GM10248 (cell line): ENCODE measurements around the gene MYH9.

Source experiments
- CTCF ChIA-PET: fragments of 300-600 bp; sonication (Branson Sonifier 250); formaldehyde crosslinking; extraction: SDS; loops from one replicate; lab custom pipeline; 2021; ENCODE audit warnings: antibody characterized with exemption; lab: Yijun Ruan, JAX
- POLR2A ChIA-PET: fragments of 350-650 bp; sonication (Branson Sonifier 250); formaldehyde crosslinking; extraction: SDS; loops from one replicate; lab custom pipeline; 2020; ENCODE audit warnings: antibody characterized with exemption; lab: Yijun Ruan, JAX
- DNase-seq: peaks from one replicate; pipeline ENCODE4 v3.0.0; 2012; ENCODE audit errors: extremely low spot score
- TF ChIP-seq, protein P1 (sequence below): IDR thresholded peaks from 2 replicates; pipeline ENCODE4 v1.5.1; 2012; ENCODE audit warnings: mild to moderate bottlenecking, low read depth; ENCODE audit errors: extremely low read depth, missing control alignments, control extremely low read depth

MYH9 gene

DNA sequence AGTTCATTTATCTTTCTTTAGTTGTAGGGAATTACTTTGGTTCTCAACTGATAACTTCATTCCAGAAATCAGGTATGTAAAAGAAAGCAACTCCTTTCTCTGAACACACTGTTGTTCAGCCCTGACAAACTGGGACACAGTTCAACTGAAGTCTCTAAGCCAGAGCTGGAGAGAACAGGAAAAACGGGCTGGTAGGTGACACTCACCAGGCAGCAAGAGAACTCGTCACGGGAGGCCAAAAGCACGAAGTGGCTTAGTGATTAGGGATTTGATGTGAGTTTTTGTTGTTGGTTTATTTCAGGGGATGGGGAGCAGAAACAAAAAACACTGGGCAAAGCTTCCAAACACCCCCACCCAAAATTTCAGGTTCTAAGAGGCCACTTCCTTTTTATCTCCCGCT, 54.1 kb downstream of the MYH9 start:
- no peak for DNase-seq
- ChIA-PET POLR2A (interaction anchor here (0.6 to 1.1 kb wide), 2 partner anchors 148 to 178 kb away, joined by 3 to 4 read pairs; partner anchors contain the start of gene TXN2), CTCF (interaction anchor here (1.0 to 2.4 kb wide), 5 partner anchors 9 to 137 kb away, joined by 3 to 8 read pairs (median 4); no protein-coding TSS in a partner anchor)
- TF ChIP-seq, protein P1, sequence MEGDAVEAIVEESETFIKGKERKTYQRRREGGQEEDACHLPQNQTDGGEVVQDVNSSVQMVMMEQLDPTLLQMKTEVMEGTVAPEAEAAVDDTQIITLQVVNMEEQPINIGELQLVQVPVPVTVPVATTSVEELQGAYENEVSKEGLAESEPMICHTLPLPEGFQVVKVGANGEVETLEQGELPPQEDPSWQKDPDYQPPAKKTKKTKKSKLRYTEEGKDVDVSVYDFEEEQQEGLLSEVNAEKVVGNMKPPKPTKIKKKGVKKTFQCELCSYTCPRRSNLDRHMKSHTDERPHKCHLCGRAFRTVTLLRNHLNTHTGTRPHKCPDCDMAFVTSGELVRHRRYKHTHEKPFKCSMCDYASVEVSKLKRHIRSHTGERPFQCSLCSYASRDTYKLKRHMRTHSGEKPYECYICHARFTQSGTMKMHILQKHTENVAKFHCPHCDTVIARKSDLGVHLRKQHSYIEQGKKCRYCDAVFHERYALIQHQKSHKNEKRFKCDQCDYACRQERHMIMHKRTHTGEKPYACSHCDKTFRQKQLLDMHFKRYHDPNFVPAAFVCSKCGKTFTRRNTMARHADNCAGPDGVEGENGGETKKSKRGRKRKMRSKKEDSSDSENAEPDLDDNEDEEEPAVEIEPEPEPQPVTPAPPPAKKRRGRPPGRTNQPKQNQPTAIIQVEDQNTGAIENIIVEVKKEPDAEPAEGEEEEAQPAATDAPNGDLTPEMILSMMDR, result no peak

DNA sequence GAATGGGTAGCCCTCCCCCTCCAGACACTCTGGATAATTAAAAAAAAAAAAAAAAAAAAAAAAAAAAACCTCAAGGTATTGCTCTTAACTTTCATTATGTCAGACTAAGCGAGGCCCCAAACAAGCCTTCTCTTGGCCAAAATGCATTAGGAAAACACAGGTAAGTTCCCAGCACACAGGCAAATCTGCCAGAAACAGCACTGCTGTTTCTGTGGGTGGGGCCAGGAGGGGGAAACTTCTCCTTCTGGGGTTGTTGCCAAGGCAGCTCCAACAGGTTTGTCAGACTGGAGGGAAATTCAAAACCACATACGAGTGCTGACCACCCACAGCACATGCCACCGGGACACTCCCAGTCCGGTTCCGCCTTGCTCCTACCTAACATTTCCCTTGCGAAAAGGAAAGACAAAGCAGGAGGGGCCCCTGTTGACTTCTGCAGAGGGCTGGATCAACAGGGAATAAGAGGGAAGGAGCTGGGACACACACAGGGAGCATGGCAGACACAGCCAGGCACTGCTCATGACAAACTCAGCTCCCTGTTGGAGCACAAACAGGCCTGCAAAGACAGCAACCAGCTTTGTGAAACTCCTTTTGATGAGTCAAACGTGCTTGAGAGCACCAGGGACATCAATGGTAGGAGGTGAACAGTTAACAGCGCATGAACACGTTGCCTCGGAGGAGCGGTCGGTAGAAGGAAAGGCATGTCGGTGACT, 55.0 kb downstream of the MYH9 start:
- ChIA-PET POLR2A (interaction anchor here (0.5 to 0.6 kb wide), 2 partner anchors 51 to 179 kb away, joined by 3 read pairs; no protein-coding TSS in a partner anchor), CTCF (interaction anchor here (1.0 to 2.8 kb wide), 6 partner anchors 11 to 138 kb away, joined by 4 to 14 read pairs (median 6); no protein-coding TSS in a partner anchor)
- TF ChIP-seq, protein P1, result no peak
- DNase-seq, result peak; percentile 65

DNA sequence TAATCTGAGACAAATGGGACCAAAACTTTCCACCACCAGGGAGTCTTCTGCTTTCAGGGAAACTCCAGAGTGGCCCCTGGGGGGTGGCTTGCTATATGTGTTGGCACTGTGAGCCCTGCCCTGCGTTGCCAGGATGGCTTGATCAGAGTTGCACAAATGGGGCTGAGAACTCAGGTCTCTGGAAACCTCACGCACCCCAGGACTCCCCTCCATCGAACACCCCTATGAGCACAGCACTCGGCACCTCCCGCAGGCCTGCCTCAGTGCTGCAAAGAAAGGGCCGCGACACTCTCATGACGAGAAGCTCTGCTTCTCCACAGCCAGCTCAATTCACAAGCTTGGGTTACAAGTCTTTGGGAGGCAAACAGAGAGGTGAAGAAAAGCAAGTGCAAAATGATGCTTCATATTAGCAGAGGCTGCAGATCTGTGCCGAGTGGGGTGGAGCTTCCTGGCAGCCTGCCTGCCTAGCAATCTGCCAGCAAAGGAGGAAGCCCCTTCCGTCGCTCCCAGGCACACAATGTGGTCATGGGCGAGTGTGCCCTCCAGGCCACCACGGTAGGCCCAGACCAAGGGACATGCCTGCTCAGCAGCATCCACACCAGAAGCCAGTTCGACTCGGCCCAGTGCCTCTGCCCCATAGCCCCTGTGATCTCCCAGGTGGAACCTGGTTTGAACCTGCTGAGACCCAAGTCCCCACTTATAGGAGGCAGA, 55.7 kb downstream of the MYH9 start:
- TF ChIP-seq, protein P1, result no peak
- POLR2A ChIA-PET, result interaction anchor here (0.5 to 1.3 kb wide), 3 partner anchors 10 to 120 kb away, joined by 3 to 6 read pairs (median 3); no protein-coding TSS in a partner anchor
- CTCF ChIA-PET, result interaction anchor here (0.9 to 2.8 kb wide), 7 partner anchors 10 to 139 kb away, joined by 3 to 14 read pairs (median 4); partner anchors contain the start of gene MYH9
- peak; percentile 47 for DNase-seq

DNA sequence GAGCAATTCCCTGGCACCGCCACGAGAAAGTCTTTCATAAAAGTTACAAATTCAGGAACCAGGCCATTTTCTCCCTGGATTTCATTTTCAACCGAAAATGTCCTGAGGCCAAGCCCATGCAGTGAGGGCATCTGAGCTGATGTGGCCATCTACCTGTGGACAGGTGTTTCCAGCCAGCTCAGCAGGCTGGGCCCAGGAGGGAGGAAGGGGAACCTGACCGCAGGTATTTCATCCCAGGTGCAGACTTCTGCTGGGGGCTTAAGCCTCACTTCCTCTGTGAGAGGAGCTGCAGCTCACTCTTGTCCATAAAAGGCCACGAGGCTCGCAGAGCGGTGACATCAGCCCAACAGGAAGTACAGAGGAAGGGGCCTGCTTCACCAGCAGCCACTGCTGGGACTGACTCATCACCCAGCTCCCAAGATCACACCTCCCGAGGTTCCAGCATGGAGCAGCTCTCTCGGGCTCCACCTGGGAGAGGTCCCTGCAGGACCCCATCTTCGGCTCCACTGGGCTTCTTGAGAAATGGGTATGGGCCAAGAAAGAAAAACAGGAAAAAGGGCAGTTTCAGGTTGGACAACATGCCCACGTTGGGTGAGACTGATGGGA, 56.4 kb downstream of the MYH9 start:
- POLR2A ChIA-PET, result interaction anchor here (1.0 to 1.3 kb wide), 2 partner anchors 9 to 120 kb away, joined by 3 to 6 read pairs; no protein-coding TSS in a partner anchor
- TF ChIP-seq, protein P1, result no peak
- CTCF ChIA-PET, result interaction anchor here (0.9 to 2.8 kb wide), 6 partner anchors 10 to 139 kb away, joined by 3 to 14 read pairs (median 6); partner anchors contain the start of gene MYH9
- peak; percentile 87 for DNase-seq

DNA sequence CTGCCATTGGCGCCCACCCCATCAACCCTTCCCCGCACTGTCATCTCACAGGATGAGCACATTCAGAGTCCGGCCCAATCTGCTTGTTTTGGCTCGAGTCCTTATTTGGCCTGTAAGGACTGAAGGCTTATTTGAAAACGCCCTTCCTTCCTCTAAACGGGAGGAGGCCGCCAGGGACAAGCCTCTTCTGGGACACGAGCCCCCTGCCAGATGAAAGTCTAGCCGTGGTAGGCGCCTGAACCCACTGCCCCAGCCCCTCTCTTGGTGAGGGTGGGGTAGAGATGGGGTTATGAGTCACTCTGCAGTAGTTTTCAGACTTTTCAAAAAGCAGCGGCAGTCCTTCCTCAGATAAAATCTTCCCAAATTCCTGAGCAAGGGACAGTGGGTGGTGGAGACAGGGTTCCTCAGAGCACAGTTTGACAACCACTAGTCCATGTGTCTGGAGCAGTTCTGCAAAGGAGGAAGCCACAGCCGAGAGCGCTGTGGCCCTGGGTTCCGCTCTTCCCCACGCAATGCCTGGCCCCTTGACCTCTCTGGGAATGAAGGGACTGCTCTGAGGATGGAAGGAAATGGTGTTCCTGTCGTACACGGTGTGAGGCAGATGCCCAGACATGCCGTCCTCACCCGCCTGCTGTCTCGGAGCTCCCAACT, 57.0 kb downstream of the MYH9 start:
- DNase-seq, result no peak
- TF ChIP-seq, protein P1, result no peak
- ChIA-PET CTCF (interaction anchor here (0.9 to 2.8 kb wide), 6 partner anchors 9 to 140 kb away, joined by 3 to 14 read pairs (median 6); partner anchors contain the start of gene MYH9), POLR2A (interaction anchor here (1.0 to 1.3 kb wide), 2 partner anchors 9 to 121 kb away, joined by 3 to 6 read pairs; no protein-coding TSS in a partner anchor)
